ENCODE measurements around the gene WDR35.

Gene WDR35

GRCh38 chr2:20023688-20024087, 33.8 kb upstream of the WDR35 start:
- peaks cover 11% of the 10 kb centered on the region for H3K9me3 ChIP-seq (ENCODE audit: insufficient read depth, low read depth, low read length)
- no peak overlapping the region for H3K9ac ChIP-seq (ENCODE audit: low read depth, low read length)
- H3K27me3 ChIP-seq (ENCODE audit: insufficient read depth, low read length): no peaks in the 10 kb centered on the region
- H3K27ac ChIP-seq (ENCODE audit: low read depth, low read length): no peak overlapping the region
- H3K36me3 ChIP-seq (ENCODE audit: insufficient read depth, low read length): peaks cover 7% of the 10 kb centered on the region
- H3K4me3 ChIP-seq (ENCODE audit: low read length): no peak overlapping the region
- H3K4me1 ChIP-seq (ENCODE audit: insufficient read depth, low read length): no peaks in the 10 kb centered on the region
- WGBS: 95% methylated on average over 4 of the region's 4 CpGs

GRCh38 chr2:20021405-20022009, 31.6 kb upstream of the WDR35 start:
- whole genome bisulfite sequencing: 89% methylated on average over 3 of the region's 3 CpGs
- Histone ChIP-seq H3K9ac (ENCODE audit: low read depth, low read length) (no peak overlapping the region), H3K27me3 (ENCODE audit: insufficient read depth, low read length) (no peaks in the 10 kb centered on the region), H3K4me1 (ENCODE audit: insufficient read depth, low read length) (no peaks in the 10 kb centered on the region), H3K27ac (ENCODE audit: low read depth, low read length) (no peak overlapping the region), H3K36me3 (ENCODE audit: insufficient read depth, low read length) (no peaks in the 10 kb centered on the region), H3K9me3 (ENCODE audit: insufficient read depth, low read depth, low read length) (peaks cover 11% of the 10 kb centered on the region), H3K4me3 (ENCODE audit: low read length) (no peak overlapping the region)

- H3K9ac ChIP-seq (ENCODE audit: low read depth, low read length): no peak overlapping the region
These were observed 29.8 kb upstream of the WDR35 start for GRCh38 chr2:20019747-20020146.

GRCh38 chr2:20018601-20019152, 28.8 kb upstream of the WDR35 start:
- Histone ChIP-seq H3K4me1 (ENCODE audit: insufficient read depth, low read length) (no peaks in the 10 kb centered on the region), H3K36me3 (ENCODE audit: insufficient read depth, low read length) (no peaks in the 10 kb centered on the region), H3K4me3 (ENCODE audit: low read length) (no peak overlapping the region), H3K27me3 (ENCODE audit: insufficient read depth, low read length) (peaks cover 8% of the 10 kb centered on the region), H3K9ac (ENCODE audit: low read depth, low read length) (no peak overlapping the region), H3K27ac (ENCODE audit: low read depth, low read length) (no peak overlapping the region), H3K9me3 (ENCODE audit: insufficient read depth, low read depth, low read length) (peaks cover 16% of the 10 kb centered on the region)
- 89% methylated on average over 1 of the region's 2 CpGs for WGBS

More at GRCh38 chr2:20019747-20020146, 29.8 kb upstream of the WDR35 start:
- H3K4me1 ChIP-seq (ENCODE audit: insufficient read depth, low read length): no peaks in the 10 kb centered on the region
- H3K36me3 ChIP-seq (ENCODE audit: insufficient read depth, low read length): no peaks in the 10 kb centered on the region
- WGBS: 96% methylated on average over 4 of the region's 4 CpGs
- no peaks in the 10 kb centered on the region for H3K27me3 ChIP-seq (ENCODE audit: insufficient read depth, low read length)
- no peak overlapping the region for H3K4me3 ChIP-seq (ENCODE audit: low read length)
- peaks cover 12% of the 10 kb centered on the region for H3K9me3 ChIP-seq (ENCODE audit: insufficient read depth, low read depth, low read length)
- H3K27ac ChIP-seq (ENCODE audit: low read depth, low read length): no peak overlapping the region

GRCh38 chr2:20016346-20016745, 26.4 kb upstream of the WDR35 start:
- Histone ChIP-seq H3K36me3 (ENCODE audit: insufficient read depth, low read length) (no peaks in the 10 kb centered on the region), H3K27me3 (ENCODE audit: insufficient read depth, low read length) (peaks cover 32% of the 10 kb centered on the region), H3K4me3 (ENCODE audit: low read length) (no peak overlapping the region), H3K4me1 (ENCODE audit: insufficient read depth, low read length) (peaks cover 8% of the 10 kb centered on the region; the same call in 1 of the 2 replicates), H3K9me3 (ENCODE audit: insufficient read depth, low read depth, low read length) (peaks cover 13% of the 10 kb centered on the region), H3K9ac (ENCODE audit: low read depth, low read length) (no peak overlapping the region), H3K27ac (ENCODE audit: low read depth, low read length) (no peak overlapping the region)

GRCh38 chr2:20015482-20016083, 25.7 kb upstream of the WDR35 start:
- Histone ChIP-seq H3K4me3 (ENCODE audit: low read length) (no peak overlapping the region), H3K36me3 (ENCODE audit: insufficient read depth, low read length) (no peaks in the 10 kb centered on the region), H3K27ac (ENCODE audit: low read depth, low read length) (no peak overlapping the region), H3K9me3 (ENCODE audit: insufficient read depth, low read depth, low read length) (peaks cover 5% of the 10 kb centered on the region), H3K9ac (ENCODE audit: low read depth, low read length) (no peak overlapping the region), H3K4me1 (ENCODE audit: insufficient read depth, low read length) (peaks cover 8% of the 10 kb centered on the region; the same call in 1 of the 2 replicates), H3K27me3 (ENCODE audit: insufficient read depth, low read length) (peaks cover 39% of the 10 kb centered on the region)
- 64% methylated on average over 2 of the region's 2 CpGs for WGBS

- Histone ChIP-seq H3K27me3 (ENCODE audit: insufficient read depth, low read length) (peaks cover 45% of the 10 kb centered on the region), H3K4me3 (ENCODE audit: low read length) (peak overlapping the region; percentile 65), H3K27ac (ENCODE audit: low read depth, low read length) (no peak overlapping the region; the same call in 1 of the 2 replicates)
These were observed 23.4 kb upstream of the WDR35 start for GRCh38 chr2:20013126-20013849.

GRCh38 chr2:20012282-20013125, 22.6 kb upstream of the WDR35 start, which contains the start of gene MATN3:
MATN3 (minus strand) TSS chr2:20012668; CDS start chr2:20012631, 37 bp downstream.
- Histone ChIP-seq H3K9ac (ENCODE audit: low read depth, low read length) (peak within 1 kb of the TSS; percentile 64), H3K27ac (ENCODE audit: low read depth, low read length) (peak within 1 kb of the TSS; percentile 7; the same call in 1 of the 2 replicates), H3K4me3 (ENCODE audit: low read length) (peak within 1 kb of the TSS; percentile 65)

More at GRCh38 chr2:20013126-20013849, 23.4 kb upstream of the WDR35 start:
- peaks cover 8% of the 10 kb centered on the region; the same call in 1 of the 2 replicates for H3K4me1 ChIP-seq (ENCODE audit: insufficient read depth, low read length)
- H3K36me3 ChIP-seq (ENCODE audit: insufficient read depth, low read length): no peaks in the 10 kb centered on the region
- peaks cover 5% of the 10 kb centered on the region; the same call in 1 of the 2 replicates for H3K9me3 ChIP-seq (ENCODE audit: insufficient read depth, low read depth, low read length)
- peak overlapping the region; percentile 64 for H3K9ac ChIP-seq (ENCODE audit: low read depth, low read length)
- WGBS: 28% methylated on average over 15 of the region's 15 CpGs

GRCh38 chr2:20012032-20012281, 22.1 kb upstream of the WDR35 start:
- Histone ChIP-seq H3K4me3 (ENCODE audit: low read length) (peak overlapping the region; percentile 65), H3K9ac (ENCODE audit: low read depth, low read length) (peak overlapping the region; percentile 64), H3K27me3 (ENCODE audit: insufficient read depth, low read length) (peaks cover 45% of the 10 kb centered on the region)

More at GRCh38 chr2:20012282-20013125, 22.6 kb upstream of the WDR35 start, which contains the start of gene MATN3:
- H3K27me3 ChIP-seq (ENCODE audit: insufficient read depth, low read length): peaks cover 45% of the 10 kb centered on the region
- H3K9me3 ChIP-seq (ENCODE audit: insufficient read depth, low read depth, low read length): peaks cover 5% of the 10 kb centered on the region; the same call in 1 of the 2 replicates
- no peaks in the 10 kb centered on the region for H3K36me3 ChIP-seq (ENCODE audit: insufficient read depth, low read length)
- WGBS: under 1% methylated on average over 87 of the region's 87 CpGs
- H3K4me1 ChIP-seq (ENCODE audit: insufficient read depth, low read length): peaks cover 8% of the 10 kb centered on the region; the same call in 1 of the 2 replicates

GRCh38 chr2:20011276-20012031, 21.5 kb upstream of the WDR35 start:
- 0 out of 2 replicates have a peak overlapping the region, but pooled peaks have one; percentile 64 for H3K9ac ChIP-seq (ENCODE audit: low read depth, low read length)
- peaks cover 8% of the 10 kb centered on the region; the same call in 1 of the 2 replicates for H3K4me1 ChIP-seq (ENCODE audit: insufficient read depth, low read length)
- H3K36me3 ChIP-seq (ENCODE audit: insufficient read depth, low read length): no peaks in the 10 kb centered on the region
- no peak overlapping the region for H3K27ac ChIP-seq (ENCODE audit: low read depth, low read length)
- WGBS: 87% methylated on average over 14 of the region's 14 CpGs
- H3K27me3 ChIP-seq (ENCODE audit: insufficient read depth, low read length): peaks cover 45% of the 10 kb centered on the region
- peak overlapping the region; percentile 65 for H3K4me3 ChIP-seq (ENCODE audit: low read length)
- H3K9me3 ChIP-seq (ENCODE audit: insufficient read depth, low read depth, low read length): peaks cover 5% of the 10 kb centered on the region; the same call in 1 of the 2 replicates

More at GRCh38 chr2:20012032-20012281, 22.1 kb upstream of the WDR35 start:
- Histone ChIP-seq H3K9me3 (ENCODE audit: insufficient read depth, low read depth, low read length) (peaks cover 5% of the 10 kb centered on the region; the same call in 1 of the 2 replicates), H3K27ac (ENCODE audit: low read depth, low read length) (no peak overlapping the region), H3K4me1 (ENCODE audit: insufficient read depth, low read length) (peaks cover 8% of the 10 kb centered on the region; the same call in 1 of the 2 replicates), H3K36me3 (ENCODE audit: insufficient read depth, low read length) (no peaks in the 10 kb centered on the region)
- WGBS: 31% methylated on average over 4 of the region's 4 CpGs

Data from HUES64 (cell line).